ENCODE data around the gene MAP2K5.
A peak's percentile ranks its signal among the peaks of the same experiment; 100 is the strongest.

The MAP2K5 gene

DNA sequence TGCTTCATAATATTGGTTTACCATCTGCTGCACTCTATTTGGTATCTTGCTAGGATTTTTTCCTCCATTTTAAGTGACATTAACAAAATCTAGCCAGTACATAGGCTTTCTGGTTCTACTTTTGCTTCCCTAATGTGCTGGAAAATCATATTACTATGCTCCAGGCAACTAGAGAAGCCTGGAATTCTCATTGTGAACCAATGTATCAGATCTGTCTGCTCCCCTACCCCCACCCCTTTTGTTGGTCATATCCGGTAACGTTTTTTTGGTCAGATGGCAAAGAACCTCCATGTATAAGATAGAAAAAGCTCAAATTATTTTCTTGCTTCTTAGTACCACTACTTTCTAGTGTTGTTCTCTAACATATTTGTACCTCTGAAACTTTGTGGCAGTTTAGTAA, 17.1 kb downstream of the MAP2K5 start:
- no peak for DNase-seq (ENCODE audit: low spot score)

DNA sequence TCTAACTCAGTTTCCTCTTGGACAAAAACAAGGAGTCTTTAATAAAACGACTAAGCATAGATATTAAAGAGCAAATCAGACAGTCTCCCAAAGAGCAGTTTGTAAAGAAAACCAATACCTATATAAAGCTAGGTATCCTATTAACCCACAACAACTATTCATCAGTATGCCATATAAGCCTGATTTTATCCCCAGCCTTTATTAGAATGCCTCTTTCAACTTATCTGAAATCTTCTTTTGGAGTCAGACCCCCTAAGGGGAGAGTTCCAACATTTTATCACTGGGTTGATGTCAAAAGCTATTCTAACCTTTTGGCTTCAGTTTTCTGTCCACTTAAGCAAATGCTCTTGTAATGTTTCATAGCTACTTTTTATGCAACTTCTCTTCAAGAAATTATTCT, 17.8 kb downstream of the MAP2K5 start:
- DNase-seq (ENCODE audit: low spot score): no peak

- DNase-seq (ENCODE audit: low spot score): no peak
Observed at GRCh38 chr15:67563092-67563491, 20.6 kb downstream of the MAP2K5 start.

- no peak for DNase-seq (ENCODE audit: low spot score)
Observed at GRCh38 chr15:67564021-67564967, 21.8 kb downstream of the MAP2K5 start.

DNA sequence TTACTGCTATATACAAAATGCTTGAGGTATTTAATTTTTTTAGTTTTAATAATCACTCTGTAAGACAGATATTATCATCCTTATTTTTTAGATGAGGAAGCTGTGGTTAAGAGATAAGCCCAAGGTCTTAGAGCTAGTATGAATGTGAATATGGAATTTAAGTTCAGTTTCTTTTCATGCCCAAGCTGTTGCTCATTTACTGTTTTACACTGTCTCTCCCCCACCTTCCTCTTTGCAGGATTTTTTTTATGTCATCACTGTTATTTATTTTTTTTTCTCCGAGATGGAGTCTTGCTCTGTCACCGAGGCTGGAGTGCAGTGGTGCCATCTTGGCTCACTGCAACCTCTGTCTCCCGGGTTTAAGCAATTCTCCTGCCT, 22.5 kb downstream of the MAP2K5 start:
- DNase-seq (ENCODE audit: low spot score): no peak

DNA sequence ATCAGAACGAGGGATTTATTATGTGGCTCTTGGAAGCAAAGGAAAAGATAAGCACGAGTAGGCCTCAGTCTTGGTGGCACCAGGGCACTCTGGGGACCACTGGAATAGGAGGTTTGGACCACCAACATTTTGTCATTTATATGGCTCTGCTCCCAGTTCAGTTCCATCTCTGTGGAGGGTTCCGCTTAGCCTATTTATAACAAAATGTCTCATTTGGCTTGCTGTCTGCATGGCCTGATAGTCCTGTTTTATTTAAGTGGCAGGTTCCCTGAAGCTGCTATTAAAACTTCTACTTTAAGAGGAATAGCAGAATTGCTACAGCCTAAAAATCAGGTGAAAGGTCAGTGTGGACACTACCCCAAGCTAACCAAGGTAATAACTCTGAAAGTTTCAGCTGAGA, 27.2 kb downstream of the MAP2K5 start:
- DNase-seq (ENCODE audit: low spot score): no peak

- DNase-seq (ENCODE audit: low spot score): peak; percentile 13
Observed at GRCh38 chr15:67570875-67571647, 28.6 kb downstream of the MAP2K5 start.

DNA sequence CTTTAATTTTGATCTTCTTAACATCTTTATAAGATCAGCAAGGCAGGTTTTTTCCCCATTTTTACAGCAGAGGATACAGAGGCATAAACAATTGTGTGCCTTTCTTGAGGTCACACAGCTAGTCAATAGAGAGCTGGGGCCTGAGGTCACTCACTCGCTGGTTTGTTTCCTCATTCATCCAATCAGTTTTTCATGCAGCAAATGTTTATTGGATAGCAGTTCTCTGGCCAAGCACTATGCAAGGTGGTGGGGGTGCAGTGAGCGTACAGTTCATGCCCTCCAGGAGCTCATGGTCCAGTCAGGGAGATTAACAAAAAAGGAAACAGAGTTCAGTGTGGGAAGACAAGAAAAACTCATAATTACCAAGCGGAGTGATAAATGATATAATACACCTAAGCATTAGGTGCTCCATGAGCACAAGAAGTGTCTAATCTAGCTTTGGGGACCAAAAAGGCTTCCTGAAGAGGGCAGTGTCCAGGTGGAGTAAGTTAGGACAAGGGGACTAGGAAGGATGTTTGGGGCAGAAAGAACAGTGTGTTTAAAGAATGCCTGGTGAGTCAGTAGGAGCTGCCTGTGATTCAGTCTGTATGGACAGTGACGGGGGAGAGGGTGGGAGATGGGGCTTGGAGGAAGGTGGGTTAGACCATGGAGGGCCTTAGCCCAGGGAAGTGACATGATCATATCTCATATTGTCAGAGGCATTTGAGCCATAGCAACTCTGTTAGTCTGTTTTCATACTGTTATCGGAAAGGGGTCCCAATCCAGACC, 29.3 kb downstream of the MAP2K5 start:
- no peak for DNase-seq (ENCODE audit: low spot score)

- DNase-seq (ENCODE audit: low spot score): no peak
Observed at GRCh38 chr15:67573194-67573593, 30.7 kb downstream of the MAP2K5 start.

GRCh38 chr15:67575039-67575502, 32.6 kb downstream of the MAP2K5 start:
- DNase-seq (ENCODE audit: low spot score): peak; percentile 20

DNA sequence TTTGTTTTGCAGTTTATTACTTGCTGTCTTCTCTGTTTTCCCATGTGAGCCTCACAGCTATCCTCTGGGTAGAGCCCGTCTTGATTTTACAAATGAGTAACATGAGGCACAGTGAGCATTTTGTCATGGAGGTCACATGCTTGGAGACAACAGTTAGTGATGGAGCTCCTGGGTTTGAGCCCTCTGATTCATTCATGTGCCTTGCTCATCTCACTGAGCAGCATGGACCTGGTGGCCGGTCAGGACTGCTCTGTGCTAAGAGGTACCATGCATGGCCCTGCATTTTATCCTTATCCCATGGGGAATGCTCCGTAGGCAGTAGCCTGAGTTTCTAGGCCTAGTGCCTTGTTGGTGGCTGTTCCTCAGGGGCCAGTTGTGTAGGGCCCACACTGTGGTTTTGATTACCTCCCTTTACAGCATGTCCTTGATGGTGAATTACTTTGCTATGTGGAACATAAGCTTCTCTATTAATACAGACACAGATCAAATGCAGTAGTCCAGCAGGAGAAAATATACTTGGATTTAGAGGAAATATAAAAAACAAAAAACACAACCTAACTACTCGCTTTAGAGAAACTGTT, 35.6 kb downstream of the MAP2K5 start:
- no peak for DNase-seq (ENCODE audit: low spot score)

DNA sequence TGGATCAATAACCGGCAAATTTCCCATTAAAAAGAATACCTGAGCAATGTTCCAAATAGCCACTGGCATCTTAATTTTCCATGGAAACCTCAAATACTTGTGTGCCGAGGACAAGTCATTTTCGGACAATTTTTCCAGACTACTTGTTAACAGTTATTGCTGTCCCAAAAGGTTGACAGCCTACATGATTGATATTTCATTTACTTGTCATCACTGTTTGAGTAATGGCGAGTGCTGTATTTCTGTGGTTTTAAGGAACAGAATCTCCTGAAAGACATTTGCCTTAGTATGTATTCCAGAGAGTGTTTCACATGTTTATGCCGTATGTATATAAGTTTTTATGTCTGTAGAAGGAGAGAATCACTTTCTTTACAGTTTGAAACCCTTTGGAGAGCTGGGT, 36.7 kb downstream of the MAP2K5 start:
- DNase-seq (ENCODE audit: low spot score): no peak

DNA sequence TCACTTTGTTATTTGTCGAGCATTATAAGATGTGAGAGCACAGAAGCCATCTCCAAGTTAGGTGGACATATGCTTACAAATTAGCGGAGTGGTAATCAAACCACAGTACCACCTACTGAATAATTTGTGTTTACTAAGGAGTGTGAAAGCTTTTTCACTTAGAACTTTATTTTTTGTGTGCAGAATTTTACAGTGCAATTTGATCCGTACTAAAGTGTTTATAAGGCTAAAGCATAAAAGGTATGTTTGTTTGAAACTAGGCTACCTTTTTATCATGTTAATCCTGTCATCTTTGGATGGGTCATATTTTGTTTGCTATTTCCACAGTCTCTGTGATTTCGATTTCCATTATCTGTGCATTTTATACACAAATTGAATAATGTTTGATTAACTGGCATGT, 37.5 kb downstream of the MAP2K5 start:
- DNase-seq (ENCODE audit: low spot score): no peak

DNA sequence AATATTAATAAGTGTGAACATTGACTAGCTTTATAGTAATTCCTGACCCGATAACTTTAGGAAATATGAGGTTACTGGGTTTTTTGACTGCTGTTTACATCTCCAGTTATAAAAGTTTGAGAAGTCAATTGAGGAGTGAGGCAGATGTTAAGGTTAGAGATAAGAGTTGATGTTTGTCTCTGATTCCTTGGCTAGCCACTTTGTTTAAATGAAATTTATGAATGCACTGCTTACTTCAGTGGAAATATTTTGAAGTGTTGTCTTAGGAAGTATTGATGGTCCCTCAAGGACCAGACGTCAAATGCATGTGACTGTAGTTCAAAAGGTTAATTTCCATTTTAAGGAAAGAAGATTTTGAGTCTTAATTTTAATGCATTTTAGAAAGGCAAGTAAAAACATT, 41.7 kb downstream of the MAP2K5 start:
- no peak for DNase-seq (ENCODE audit: low spot score)

- DNase-seq (ENCODE audit: low spot score): no peak
Observed at GRCh38 chr15:67585681-67586080, 43.2 kb downstream of the MAP2K5 start.

GRCh38 chr15:67587331-67587730, 44.8 kb downstream of the MAP2K5 start:
- no peak for DNase-seq (ENCODE audit: low spot score)

DNA sequence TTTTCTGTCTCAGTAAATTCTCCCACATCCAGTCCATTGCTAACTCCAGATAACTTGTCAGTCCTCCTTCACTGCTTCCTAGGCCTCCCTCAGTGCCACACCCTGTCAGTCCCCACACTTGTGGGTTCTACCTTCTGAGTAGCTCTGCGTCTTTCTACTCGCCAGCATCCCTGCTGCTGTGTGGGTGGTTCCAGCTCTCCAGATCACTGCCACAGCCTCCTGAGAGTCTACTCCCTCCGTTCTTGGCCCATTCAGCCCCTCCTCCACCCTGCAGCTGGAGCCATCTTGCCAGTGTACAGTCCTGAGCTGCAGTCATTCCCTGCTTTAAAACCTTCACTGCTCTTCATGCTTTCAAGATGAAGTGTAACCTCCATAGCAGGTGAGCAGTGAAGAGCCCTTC, 45.3 kb downstream of the MAP2K5 start:
- no peak for DNase-seq (ENCODE audit: low spot score)

- no peak for DNase-seq (ENCODE audit: low spot score)
Observed at GRCh38 chr15:67590191-67590590, 47.7 kb downstream of the MAP2K5 start.

DNA sequence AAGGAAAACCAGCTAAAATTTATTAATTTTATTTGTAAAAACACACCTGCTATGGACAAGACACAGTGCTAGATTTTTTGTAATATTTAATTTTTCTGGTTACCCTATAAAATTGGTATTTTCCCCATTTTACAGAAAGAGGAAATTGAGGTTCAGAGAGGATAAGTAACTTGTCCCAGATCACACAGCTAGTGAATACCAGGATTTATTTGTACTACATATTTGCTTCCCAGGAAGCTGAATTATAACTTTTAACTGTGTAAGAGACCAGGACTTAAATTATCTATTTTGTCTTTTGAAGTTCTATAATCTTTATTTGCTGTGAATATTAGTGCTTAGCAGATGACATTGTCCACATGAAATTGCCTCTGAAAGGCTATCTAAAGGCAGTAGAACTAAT, 49.7 kb downstream of the MAP2K5 start:
- DNase-seq (ENCODE audit: low spot score): no peak

GRCh38 chr15:67593562-67593961, 51.1 kb downstream of the MAP2K5 start:
- DNase-seq (ENCODE audit: low spot score): no peak

GRCh38 chr15:67594770-67595169, 52.3 kb downstream of the MAP2K5 start:
- no peak for DNase-seq (ENCODE audit: low spot score)

GRCh38 chr15:67595572-67595971, 53.1 kb downstream of the MAP2K5 start:
- DNase-seq (ENCODE audit: low spot score): no peak
